Liver (tissue), 9 donors: Measurements from ENCODE around the gene ZNF487. TPM values are rescaled to one million over a fixed set of nuclear protein-coding genes. Genes with fewer than 3 reads are reported as not detected.

Source experiments
- DNase-seq: peaks from one replicate; pipeline ENCODE4 v3.0.0-alpha.2; 2017; ENCODE audit warnings: low spot score
- H3K27ac ChIP-seq, 2 donors: one replicate each; pipeline ENCODE4 v1.7.0; 2013; ENCODE audit warnings: inconsistent platforms in 2 of 2, low read length in 2 of 2, control low read depth in 1 of 2, low read depth in 1 of 2, mild to moderate bottlenecking in 1 of 2
- H3K27me3 ChIP-seq, 4 donors: one replicate each; pipeline versions ENCODE4 v1.6.1 to v1.7.0; 2013; ENCODE audit warnings: low read length in 3 of 4, inconsistent platforms in 1 of 4, mild to moderate bottlenecking in 1 of 4, moderate library complexity in 1 of 4; ENCODE audit not compliant: control insufficient read depth in 4 of 4, insufficient read depth in 4 of 4
- H3K36me3 ChIP-seq, 4 donors: one replicate each; pipeline versions ENCODE4 v1.6.1 to v1.7.0; 2013; ENCODE audit warnings: low read length in 3 of 4, mild to moderate bottlenecking in 3 of 4, low read depth in 1 of 4, moderate library complexity in 1 of 4; ENCODE audit not compliant: control insufficient read depth in 4 of 4, insufficient read depth in 3 of 4
- H3K4me1 ChIP-seq, 4 donors: one replicate each; pipeline versions ENCODE4 v1.6.1 to v1.7.0; 2013; ENCODE audit warnings: low read length in 3 of 4, mild to moderate bottlenecking in 3 of 4, moderate library complexity in 1 of 4; ENCODE audit not compliant: control insufficient read depth in 4 of 4, insufficient read depth in 4 of 4
- H3K4me3 ChIP-seq, 3 donors: one replicate each; pipeline versions ENCODE4 v1.6.1 to v1.7.0; 2013; ENCODE audit warnings: low read length in 3 of 3, control low read depth in 1 of 3, low read depth in 1 of 3, mild to moderate bottlenecking in 1 of 3
- H3K9ac ChIP-seq, 2 donors: one replicate each; pipeline ENCODE4 v1.7.0; 2013; ENCODE audit warnings: low read length in 2 of 2, mild to moderate bottlenecking in 2 of 2, moderate library complexity in 2 of 2, control low read depth in 1 of 2, low read depth in 1 of 2
- H3K9me3 ChIP-seq, 4 donors: one replicate each; pipeline versions ENCODE4 v1.6.1 to v1.7.0; 2013; ENCODE audit warnings: low read length in 3 of 4; ENCODE audit not compliant: control insufficient read depth in 4 of 4
- FOXA1 ChIP-seq: IDR thresholded peaks from 2 replicates; pipeline ENCODE4 v1.6.1; 2016; ENCODE audit warnings: antibody characterized with exemption
- FOXA2 ChIP-seq: IDR thresholded peaks from 2 replicates; pipeline ENCODE4 v1.6.1; 2016; ENCODE audit warnings: antibody characterized with exemption
- GABPA ChIP-seq, 2 donors: IDR thresholded peaks in 1 of 2; conservative IDR thresholded peaks in 1 of 2; 2 replicates each; pipeline ENCODE4 v1.6.1; 2016; ENCODE audit warnings: antibody characterized with exemption in 2 of 2, mild to moderate bottlenecking in 1 of 2, moderate library complexity in 1 of 2
- HNF4A ChIP-seq, 2 donors: conservative IDR thresholded peaks; 2 replicates each; pipeline ENCODE4 v1.6.1; 2016; ENCODE audit warnings: antibody characterized with exemption in 2 of 2, mild to moderate bottlenecking in 2 of 2
- JUND ChIP-seq, 2 donors: IDR thresholded peaks; 2 replicates each; pipeline ENCODE4 v1.6.1; 2016; ENCODE audit warnings: antibody characterized with exemption in 2 of 2
- NR2F2 ChIP-seq: IDR thresholded peaks from 2 replicates; pipeline ENCODE4 v1.6.1; 2016; ENCODE audit warnings: antibody characterized with exemption
- RAD21 ChIP-seq, 2 donors: IDR thresholded peaks; 2 replicates each; pipeline ENCODE4 v1.6.1; 2016; ENCODE audit warnings: antibody characterized with exemption in 2 of 2, mild to moderate bottlenecking in 2 of 2
- RXRA ChIP-seq, 2 donors: IDR thresholded peaks; 2 replicates each; pipeline ENCODE4 v1.6.1; 2017 to 2018; ENCODE audit warnings: antibody characterized with exemption in 2 of 2, mild to moderate bottlenecking in 1 of 2
- SP1 ChIP-seq: IDR thresholded peaks from 2 replicates; pipeline ENCODE4 v1.6.1; 2018; ENCODE audit warnings: antibody characterized with exemption, mild to moderate bottlenecking
- TAF1 ChIP-seq: conservative IDR thresholded peaks from 2 replicates; pipeline ENCODE4 v1.6.1; 2016; ENCODE audit warnings: antibody characterized with exemption, mild to moderate bottlenecking
- YY1 ChIP-seq: IDR thresholded peaks from 2 replicates; pipeline ENCODE4 v1.6.1; 2016; ENCODE audit warnings: antibody characterized with exemption, mild to moderate bottlenecking
- WGBS: extraction: QIAGEN DNeasy Blood & Tissue Kit; methylation state at CpG from one replicate; pipeline ENCODE4 v1.1.7; 2013; 5-methylcytosine and 5-hydroxymethylcytosine counted together
- polyA plus RNA-seq, 2 donors: library from polyadenylated mRNA; stranded (reverse) in 1 of 2; unstranded in 1 of 2; fragments of 200-250 nt in 1 of 2; fragments of >200 nt in 1 of 2; fragmentation: Nextera tagmentation in 1 of 2; extraction: Ambion mirVana in 1 of 2; gene quantifications; one replicate each; pipeline versions ENCODE4 v1.2.1 to v1.2.3, GENCODE V29; 2013 to 2015
- total RNA-seq, 2 donors: library from RNA; depleted of rRNA; stranded (reverse); fragments of >200 nt; gene quantifications; one replicate each; pipeline ENCODE4 v1.2.3, GENCODE V29; 2014
- TF ChIP-seq, protein P1 (sequence below): IDR thresholded peaks from 2 replicates; pipeline ENCODE4 v1.6.1; 2016; ENCODE audit warnings: antibody characterized with exemption
- TF ChIP-seq, protein P2 (sequence below): IDR thresholded peaks from 2 replicates; pipeline ENCODE4 v1.6.1; 2016; ENCODE audit warnings: antibody characterized with exemption
- TF ChIP-seq, protein P3 (sequence below): IDR thresholded peaks from 2 replicates; pipeline ENCODE4 v1.6.1; 2016; ENCODE audit warnings: antibody characterized with exemption, mild to moderate bottlenecking
- TF ChIP-seq, protein P4 (sequence below): fragments of 150-350 bp; IDR thresholded peaks from 2 replicates; pipeline ENCODE4 v1.5.1; 2017; ENCODE audit warnings: improper control_type of control experiment, low read depth, low read length; ENCODE audit not compliant: missing input control
- TF ChIP-seq, protein P5 (sequence below): IDR thresholded peaks from 2 replicates; pipeline ENCODE4 v1.6.1; 2016; ENCODE audit warnings: antibody characterized with exemption
- donor health status: healthy.
- donor health status: healthy.
- donor health status: healthy.
- donor health status: healthy.
- donor health status: healthy.

ZNF487 gene
- total and polyA plus RNA-seq, 4 donors = 1.3 to 4.8 (median 1.9) TPM

DNA sequence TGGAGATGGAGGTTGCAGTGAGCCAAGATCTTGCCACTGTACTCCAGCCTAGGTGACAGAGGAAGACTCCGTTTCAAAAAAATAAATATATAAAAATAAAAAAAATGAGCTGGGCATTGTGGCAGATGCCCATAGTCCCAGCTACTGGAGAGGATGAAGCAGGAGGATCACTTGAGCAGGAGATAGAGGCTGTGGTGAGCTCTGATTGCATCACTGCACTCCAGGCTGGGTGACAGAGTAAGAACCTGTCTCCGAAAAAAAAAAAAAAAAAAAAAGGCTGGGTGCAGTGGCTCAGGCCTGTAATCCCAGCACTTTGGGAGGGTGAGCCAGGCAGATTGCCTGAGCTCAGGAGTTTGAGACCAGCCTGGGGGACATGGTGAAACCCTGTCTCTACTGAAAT lies 11.8 kb downstream of the ZNF487 start:
- TF ChIP-seq FOXA1 (no peak), HNF4A (conservative IDR thresholded peaks at IDR 0.05) (no peak), YY1 (no peak), FOXA2 (no peak), RXRA (IDR thresholded peaks at IDR 0.05) (no peak), SP1 (no peak)
- TF ChIP-seq, protein P1, sequence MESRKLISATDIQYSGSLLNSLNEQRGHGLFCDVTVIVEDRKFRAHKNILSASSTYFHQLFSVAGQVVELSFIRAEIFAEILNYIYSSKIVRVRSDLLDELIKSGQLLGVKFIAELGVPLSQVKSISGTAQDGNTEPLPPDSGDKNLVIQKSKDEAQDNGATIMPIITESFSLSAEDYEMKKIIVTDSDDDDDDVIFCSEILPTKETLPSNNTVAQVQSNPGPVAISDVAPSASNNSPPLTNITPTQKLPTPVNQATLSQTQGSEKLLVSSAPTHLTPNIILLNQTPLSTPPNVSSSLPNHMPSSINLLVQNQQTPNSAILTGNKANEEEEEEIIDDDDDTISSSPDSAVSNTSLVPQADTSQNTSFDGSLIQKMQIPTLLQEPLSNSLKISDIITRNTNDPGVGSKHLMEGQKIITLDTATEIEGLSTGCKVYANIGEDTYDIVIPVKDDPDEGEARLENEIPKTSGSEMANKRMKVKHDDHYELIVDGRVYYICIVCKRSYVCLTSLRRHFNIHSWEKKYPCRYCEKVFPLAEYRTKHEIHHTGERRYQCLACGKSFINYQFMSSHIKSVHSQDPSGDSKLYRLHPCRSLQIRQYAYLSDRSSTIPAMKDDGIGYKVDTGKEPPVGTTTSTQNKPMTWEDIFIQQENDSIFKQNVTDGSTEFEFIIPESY = no peak
- TF ChIP-seq, protein P2, sequence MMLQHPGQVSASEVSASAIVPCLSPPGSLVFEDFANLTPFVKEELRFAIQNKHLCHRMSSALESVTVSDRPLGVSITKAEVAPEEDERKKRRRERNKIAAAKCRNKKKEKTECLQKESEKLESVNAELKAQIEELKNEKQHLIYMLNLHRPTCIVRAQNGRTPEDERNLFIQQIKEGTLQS = no peak
- no peak overlapping the region for H3K9ac ChIP-seq
- H3K27me3 ChIP-seq = no peaks in the 10 kb centered on the region
- WGBS = 63% methylated on average over 2 of the region's 2 CpGs
- no peak for DNase-seq
- peaks cover 0 to 2% (median 0%) of the 10 kb centered on the region in 4 donors for H3K4me1 ChIP-seq
- H3K4me3 ChIP-seq = no peak overlapping the region
- H3K27ac ChIP-seq = no peak overlapping the region
- H3K9me3 ChIP-seq = no peaks in the 10 kb centered on the region
- H3K36me3 ChIP-seq = no peaks in the 10 kb centered on the region

DNA sequence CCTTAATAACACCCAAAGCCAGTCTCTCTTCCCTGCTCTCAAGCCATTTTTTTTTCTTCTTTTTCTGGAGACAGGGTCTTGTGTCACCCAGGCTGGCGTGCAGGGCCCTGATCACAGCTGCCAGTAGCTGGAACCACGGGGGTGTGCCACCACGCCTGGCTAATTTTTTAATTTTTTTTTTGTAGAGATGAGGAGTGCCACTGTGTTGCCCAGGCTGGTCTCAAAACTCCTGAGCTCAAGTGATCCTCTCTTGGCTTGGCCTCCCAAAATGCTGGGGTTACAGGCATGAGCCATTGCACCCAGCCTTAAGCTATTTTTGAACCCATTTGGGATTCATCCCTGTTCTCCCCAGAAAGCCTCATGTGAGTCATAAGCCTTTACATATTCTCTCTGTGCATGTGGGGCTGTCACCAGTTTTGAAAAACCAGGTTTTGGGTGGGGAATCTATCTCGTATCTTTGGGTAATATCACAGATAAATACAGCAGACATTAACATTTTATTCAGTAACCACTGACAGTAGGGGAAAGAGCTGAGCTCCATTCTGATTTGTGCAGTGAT lies 15.5 kb downstream of the ZNF487 start:
- DNase-seq = no peak
- Histone ChIP-seq H3K9ac (no peak overlapping the region), H3K36me3 (no peaks in the 10 kb centered on the region), H3K9me3 (no peaks in the 10 kb centered on the region), H3K27ac (no peak overlapping the region), H3K4me3 (no peak overlapping the region), H3K27me3 (no peaks in the 10 kb centered on the region), H3K4me1 (peaks cover 3 to 16% (median 9%) of the 10 kb centered on the region in 4 donors)
- TF ChIP-seq YY1 (no peak), TAF1 (no peak), JUND (IDR thresholded peaks at IDR 0.05) (no peak), FOXA2 (no peak), FOXA1 (no peak), HNF4A (conservative IDR thresholded peaks at IDR 0.05) (no peak), GABPA (IDR thresholded peaks at IDR 0.05 in 1 of 2, conservative IDR thresholded peaks at IDR 0.05 in 1 of 2) (no peak), RAD21 (IDR thresholded peaks at IDR 0.05) (no peak), NR2F2 (no peak)
- TF ChIP-seq, protein P3, sequence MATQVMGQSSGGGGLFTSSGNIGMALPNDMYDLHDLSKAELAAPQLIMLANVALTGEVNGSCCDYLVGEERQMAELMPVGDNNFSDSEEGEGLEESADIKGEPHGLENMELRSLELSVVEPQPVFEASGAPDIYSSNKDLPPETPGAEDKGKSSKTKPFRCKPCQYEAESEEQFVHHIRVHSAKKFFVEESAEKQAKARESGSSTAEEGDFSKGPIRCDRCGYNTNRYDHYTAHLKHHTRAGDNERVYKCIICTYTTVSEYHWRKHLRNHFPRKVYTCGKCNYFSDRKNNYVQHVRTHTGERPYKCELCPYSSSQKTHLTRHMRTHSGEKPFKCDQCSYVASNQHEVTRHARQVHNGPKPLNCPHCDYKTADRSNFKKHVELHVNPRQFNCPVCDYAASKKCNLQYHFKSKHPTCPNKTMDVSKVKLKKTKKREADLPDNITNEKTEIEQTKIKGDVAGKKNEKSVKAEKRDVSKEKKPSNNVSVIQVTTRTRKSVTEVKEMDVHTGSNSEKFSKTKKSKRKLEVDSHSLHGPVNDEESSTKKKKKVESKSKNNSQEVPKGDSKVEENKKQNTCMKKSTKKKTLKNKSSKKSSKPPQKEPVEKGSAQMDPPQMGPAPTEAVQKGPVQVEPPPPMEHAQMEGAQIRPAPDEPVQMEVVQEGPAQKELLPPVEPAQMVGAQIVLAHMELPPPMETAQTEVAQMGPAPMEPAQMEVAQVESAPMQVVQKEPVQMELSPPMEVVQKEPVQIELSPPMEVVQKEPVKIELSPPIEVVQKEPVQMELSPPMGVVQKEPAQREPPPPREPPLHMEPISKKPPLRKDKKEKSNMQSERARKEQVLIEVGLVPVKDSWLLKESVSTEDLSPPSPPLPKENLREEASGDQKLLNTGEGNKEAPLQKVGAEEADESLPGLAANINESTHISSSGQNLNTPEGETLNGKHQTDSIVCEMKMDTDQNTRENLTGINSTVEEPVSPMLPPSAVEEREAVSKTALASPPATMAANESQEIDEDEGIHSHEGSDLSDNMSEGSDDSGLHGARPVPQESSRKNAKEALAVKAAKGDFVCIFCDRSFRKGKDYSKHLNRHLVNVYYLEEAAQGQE = no peak
- TF ChIP-seq, protein P4, sequence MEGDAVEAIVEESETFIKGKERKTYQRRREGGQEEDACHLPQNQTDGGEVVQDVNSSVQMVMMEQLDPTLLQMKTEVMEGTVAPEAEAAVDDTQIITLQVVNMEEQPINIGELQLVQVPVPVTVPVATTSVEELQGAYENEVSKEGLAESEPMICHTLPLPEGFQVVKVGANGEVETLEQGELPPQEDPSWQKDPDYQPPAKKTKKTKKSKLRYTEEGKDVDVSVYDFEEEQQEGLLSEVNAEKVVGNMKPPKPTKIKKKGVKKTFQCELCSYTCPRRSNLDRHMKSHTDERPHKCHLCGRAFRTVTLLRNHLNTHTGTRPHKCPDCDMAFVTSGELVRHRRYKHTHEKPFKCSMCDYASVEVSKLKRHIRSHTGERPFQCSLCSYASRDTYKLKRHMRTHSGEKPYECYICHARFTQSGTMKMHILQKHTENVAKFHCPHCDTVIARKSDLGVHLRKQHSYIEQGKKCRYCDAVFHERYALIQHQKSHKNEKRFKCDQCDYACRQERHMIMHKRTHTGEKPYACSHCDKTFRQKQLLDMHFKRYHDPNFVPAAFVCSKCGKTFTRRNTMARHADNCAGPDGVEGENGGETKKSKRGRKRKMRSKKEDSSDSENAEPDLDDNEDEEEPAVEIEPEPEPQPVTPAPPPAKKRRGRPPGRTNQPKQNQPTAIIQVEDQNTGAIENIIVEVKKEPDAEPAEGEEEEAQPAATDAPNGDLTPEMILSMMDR = no peak
- TF ChIP-seq, protein P2 = no peak
- TF ChIP-seq, protein P5, sequence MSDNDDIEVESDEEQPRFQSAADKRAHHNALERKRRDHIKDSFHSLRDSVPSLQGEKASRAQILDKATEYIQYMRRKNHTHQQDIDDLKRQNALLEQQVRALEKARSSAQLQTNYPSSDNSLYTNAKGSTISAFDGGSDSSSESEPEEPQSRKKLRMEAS = no peak
- 80% methylated on average over 4 of the region's 4 CpGs for WGBS
